DOHH2 (cell line): ENCODE data around the gene RILPL1.
"Not testable (repeated sequence)": the region's sequence is repeated elsewhere in the genome, so short reads cannot be mapped to it uniquely, and the experiment has no call there.

Experiments
- H3F3A ChIP-seq: fragments of 200-600 bp; sonication (generic), shearing (Covaris generic); 2 replicates; pipeline ENCODE4 v1.6.0; 2016; ENCODE audit warnings: antibody characterized with exemption, mild to moderate bottlenecking; ENCODE audit not compliant: control insufficient read depth, insufficient read depth
- H3K27ac ChIP-seq: fragments of 200-600 bp; sonication (generic); 2 replicates; pipeline ENCODE4 v1.5.1; 2014; ENCODE audit warnings: low read depth, mild to moderate bottlenecking, low read length, moderate library complexity
- H3K27me3 ChIP-seq: fragments of 200-600 bp; sonication (generic); 2 replicates; pipeline ENCODE4 v1.6.1; 2014; ENCODE audit warnings: mild to moderate bottlenecking, low read length, mixed read lengths; ENCODE audit not compliant: control insufficient read depth
- H3K36me3 ChIP-seq: fragments of 200-600 bp; sonication (generic); 2 replicates; pipeline ENCODE4 v1.6.1; 2014; ENCODE audit warnings: mild to moderate bottlenecking, low read length, moderate library complexity, mixed read lengths; ENCODE audit not compliant: control insufficient read depth
- H3K4me1 ChIP-seq: fragments of 200-600 bp; sonication (generic); 2 replicates; pipeline ENCODE4 v1.6.1; 2014; ENCODE audit warnings: mild to moderate bottlenecking, low read length, mixed read lengths; ENCODE audit not compliant: control insufficient read depth
- H3K4me2 ChIP-seq: fragments of 200-600 bp; sonication (generic); 2 replicates; pipeline ENCODE4 v1.6.0; 2014; ENCODE audit warnings: mild to moderate bottlenecking, low read length, moderate library complexity
- H3K4me3 ChIP-seq: fragments of 200-600 bp; sonication (generic); 2 replicates; pipeline ENCODE4 v1.5.1; 2014; ENCODE audit warnings: mild to moderate bottlenecking, low read length, mixed read lengths
- H3K79me2 ChIP-seq: fragments of 200-600 bp; sonication (generic); 2 replicates; pipeline ENCODE4 v1.6.1; 2014; ENCODE audit warnings: mild to moderate bottlenecking, low read length, mixed read lengths; ENCODE audit not compliant: control insufficient read depth
- H3K9me2 ChIP-seq: fragments of 200-600 bp; sonication (generic); replicated peaks from 2 replicates; pipeline ENCODE4 v1.6.1; 2014; ENCODE audit warnings: mild to moderate bottlenecking, low read length, mixed read lengths; ENCODE audit not compliant: control insufficient read depth
- H3K9me3 ChIP-seq: fragments of 200-600 bp; sonication (generic); 2 replicates; pipeline ENCODE4 v1.6.1; 2014; ENCODE audit warnings: antibody characterized with exemption, low read length, mixed read lengths; ENCODE audit not compliant: control insufficient read depth, insufficient read depth
- H4K20me1 ChIP-seq: fragments of 200-600 bp; sonication (generic); 2 replicates; pipeline ENCODE4 v1.6.0; 2014; ENCODE audit warnings: low read depth, mild to moderate bottlenecking, antibody characterized with exemption, low read length, moderate library complexity; ENCODE audit not compliant: control insufficient read depth, insufficient read depth
- CTCF ChIP-seq: fragments of 200-600 bp; sonication (generic); IDR thresholded peaks from one replicate; pipeline ENCODE4 v1.5.1; 2014; ENCODE audit warnings: antibody characterized with exemption, mild to moderate bottlenecking, low read depth, low read length; ENCODE audit not compliant: poor library complexity, severe bottlenecking
- EZH2phosphoT487 ChIP-seq: fragments of 200-600 bp; sonication (generic); IDR thresholded peaks from 2 replicates; pipeline ENCODE4 v1.6.1; 2017; ENCODE audit warnings: borderline replicate concordance, mild to moderate bottlenecking, antibody characterized with exemption, low read length, moderate library complexity, mixed read lengths

The RILPL1 gene

GRCh38 chr12:123497065-123497464, 36.5 kb downstream of the RILPL1 start:
- Histone ChIP-seq H3K27me3 (peaks cover 5% of the 10 kb centered on the region; the same call in 1 of the 2 replicates), H3K9me2 (no peaks in the 10 kb centered on the region), H3K27ac (no peak overlapping the region), H4K20me1 (no peaks in the 10 kb centered on the region), H3K79me2 (no peaks in the 10 kb centered on the region), H3K36me3 (no peaks in the 10 kb centered on the region), H3F3A (no peaks in the 10 kb centered on the region), H3K4me1 (no peaks in the 10 kb centered on the region), H3K4me3 (no peak overlapping the region), H3K9me3 (no peaks in the 10 kb centered on the region), H3K4me2 (no peak overlapping the region)
- no peak for TF ChIP-seq EZH2phosphoT487
- no peak for TF ChIP-seq CTCF

- TF ChIP-seq CTCF (no peak), EZH2phosphoT487 (no peak)
- Histone ChIP-seq H3K27ac (no peak overlapping the region), H3F3A (no peaks in the 10 kb centered on the region), H3K27me3 (peaks cover 5% of the 10 kb centered on the region; the same call in 1 of the 2 replicates), H3K9me2 (no peaks in the 10 kb centered on the region), H3K4me2 (no peak overlapping the region), H3K9me3 (no peaks in the 10 kb centered on the region), H3K79me2 (no peaks in the 10 kb centered on the region), H3K36me3 (no peaks in the 10 kb centered on the region), H4K20me1 (no peaks in the 10 kb centered on the region), H3K4me3 (no peak overlapping the region), H3K4me1 (no peaks in the 10 kb centered on the region)
Observed at GRCh38 chr12:123494124-123494851, 39.2 kb downstream of the RILPL1 start.

- H4K20me1 ChIP-seq, H3K36me3 ChIP-seq, H3K4me1 ChIP-seq, H3F3A ChIP-seq, H3K79me2 ChIP-seq, H3K9me2 ChIP-seq, H3K4me2 ChIP-seq, H3K4me3 ChIP-seq, H3K9me3 ChIP-seq, H3K27me3 ChIP-seq, H3K27ac ChIP-seq: not testable (repeated sequence)
Observed at GRCh38 chr12:123492339-123493039, 41.0 kb downstream of the RILPL1 start.

- H3K4me1 ChIP-seq: no peaks in the 10 kb centered on the region
- H3K27ac ChIP-seq: no peak overlapping the region
- no peaks in the 10 kb centered on the region for H3K79me2 ChIP-seq
- no peak overlapping the region for H3K4me2 ChIP-seq
- no peak overlapping the region for H3K4me3 ChIP-seq
- no peaks in the 10 kb centered on the region for H3K36me3 ChIP-seq
- no peaks in the 10 kb centered on the region for H3K9me2 ChIP-seq
- H3K9me3 ChIP-seq: no peaks in the 10 kb centered on the region
- H3F3A ChIP-seq: no peaks in the 10 kb centered on the region
- H4K20me1 ChIP-seq: no peaks in the 10 kb centered on the region
- peaks cover 5% of the 10 kb centered on the region; the same call in 1 of the 2 replicates for H3K27me3 ChIP-seq
- no peak for TF ChIP-seq EZH2phosphoT487
- no peak for TF ChIP-seq CTCF
Observed at GRCh38 chr12:123491481-123491880, 42.0 kb downstream of the RILPL1 start.
